GM21717 (cell line): ENCODE measurements around the gene CREB5.

Source experiments
- ATAC-seq: cut with Tn5 transposase; IDR thresholded peaks from one replicate; pipeline ENCODE4 v1.9.1; 2021; ENCODE audit warnings: mild to moderate bottlenecking, moderate library complexity; ENCODE audit not compliant: unreplicated experiment

CREB5 gene

DNA sequence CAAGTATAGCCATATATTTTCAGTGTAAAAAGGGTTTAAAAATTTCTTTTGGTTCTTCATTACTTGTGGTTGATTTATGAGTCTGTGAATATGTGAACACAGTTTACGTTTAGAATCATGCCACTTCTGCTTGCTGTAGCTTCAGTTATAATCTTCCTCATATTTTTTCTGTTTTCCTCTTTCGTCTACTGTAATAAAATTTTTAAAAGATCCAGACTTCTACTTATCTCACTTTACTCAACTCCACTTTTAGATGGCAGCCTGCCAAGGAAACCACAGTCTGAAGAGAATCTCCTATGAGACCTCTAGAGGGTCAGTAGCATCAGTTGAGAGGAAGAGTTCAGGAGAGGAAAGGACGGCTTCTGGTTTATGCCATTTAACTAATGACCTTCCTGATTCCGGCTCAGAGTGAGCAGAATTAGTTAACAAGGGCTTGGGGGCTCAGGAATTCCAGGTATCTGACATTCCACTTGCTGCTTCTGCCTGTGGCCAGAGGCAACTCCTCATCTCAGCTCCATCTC, 21.4 kb downstream of the CREB5 start:
- no peak for ATAC-seq

DNA sequence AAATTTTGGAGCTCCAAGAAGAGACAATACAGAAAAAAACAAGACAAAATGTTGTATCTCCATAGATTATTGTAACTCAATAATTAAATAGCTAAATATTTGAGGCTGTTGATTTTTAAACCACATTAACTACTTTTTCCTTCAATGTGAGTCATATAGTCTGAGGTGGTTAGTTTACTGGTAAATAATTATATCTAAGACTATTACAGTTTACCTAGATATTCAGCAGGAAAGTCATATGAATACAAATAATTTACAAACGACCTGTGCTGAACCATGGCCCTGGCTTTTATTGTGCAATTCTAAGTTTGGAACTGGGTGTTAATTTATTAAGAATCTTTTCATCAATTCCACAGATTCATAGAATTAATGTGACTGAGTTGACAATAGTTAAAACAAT, 22.2 kb downstream of the CREB5 start:
- ATAC-seq, result no peak

DNA sequence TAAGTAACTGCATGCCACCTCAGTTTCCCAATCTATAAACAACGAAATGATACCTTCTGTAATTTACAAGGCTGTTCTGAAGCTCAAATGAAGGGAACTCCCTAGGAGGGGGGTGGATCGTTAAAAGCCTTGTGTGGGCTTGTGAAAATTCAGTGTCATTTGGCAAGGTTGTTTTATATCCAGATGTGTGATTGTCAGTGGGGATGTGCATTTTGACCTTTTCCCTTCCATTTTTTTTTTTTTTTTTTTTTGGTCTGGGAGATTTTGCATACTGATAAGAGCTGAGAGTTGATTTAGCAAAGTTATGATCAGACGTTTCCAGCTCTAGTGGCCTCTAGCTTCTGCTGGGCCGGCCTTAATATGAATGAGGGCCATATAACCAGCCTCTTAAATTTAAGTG, 22.8 kb downstream of the CREB5 start:
- ATAC-seq, result no peak

DNA sequence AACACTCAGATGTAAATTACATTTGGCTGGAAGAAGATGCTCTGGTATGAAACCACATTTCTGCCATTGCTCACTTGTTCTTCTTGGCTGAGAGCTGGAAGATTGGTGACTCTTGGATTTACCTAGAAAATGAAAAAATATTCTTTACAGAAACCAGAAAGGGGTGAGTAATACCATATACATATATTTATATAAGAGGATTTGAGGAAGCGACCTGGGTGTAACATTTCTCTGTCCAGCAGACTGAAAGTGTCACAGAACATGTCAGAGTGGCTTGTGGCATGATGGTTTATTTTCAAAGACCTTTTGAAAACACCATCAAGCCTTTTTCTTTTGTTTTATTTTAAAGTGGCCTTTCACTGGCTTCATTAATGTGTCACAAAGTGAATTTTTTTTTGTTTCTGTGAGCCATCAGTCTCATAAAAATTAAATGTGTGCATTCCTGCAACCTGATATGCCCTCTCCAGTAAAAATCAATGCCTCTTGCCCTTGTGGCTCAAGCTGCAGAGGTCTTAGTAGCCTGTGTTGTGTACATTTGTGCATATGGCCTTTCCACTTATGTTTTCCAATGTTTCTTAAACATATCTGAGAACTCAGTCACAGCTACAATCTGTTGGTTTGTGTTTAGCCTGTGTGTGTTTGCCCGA, 23.5 kb downstream of the CREB5 start:
- no peak for ATAC-seq

DNA sequence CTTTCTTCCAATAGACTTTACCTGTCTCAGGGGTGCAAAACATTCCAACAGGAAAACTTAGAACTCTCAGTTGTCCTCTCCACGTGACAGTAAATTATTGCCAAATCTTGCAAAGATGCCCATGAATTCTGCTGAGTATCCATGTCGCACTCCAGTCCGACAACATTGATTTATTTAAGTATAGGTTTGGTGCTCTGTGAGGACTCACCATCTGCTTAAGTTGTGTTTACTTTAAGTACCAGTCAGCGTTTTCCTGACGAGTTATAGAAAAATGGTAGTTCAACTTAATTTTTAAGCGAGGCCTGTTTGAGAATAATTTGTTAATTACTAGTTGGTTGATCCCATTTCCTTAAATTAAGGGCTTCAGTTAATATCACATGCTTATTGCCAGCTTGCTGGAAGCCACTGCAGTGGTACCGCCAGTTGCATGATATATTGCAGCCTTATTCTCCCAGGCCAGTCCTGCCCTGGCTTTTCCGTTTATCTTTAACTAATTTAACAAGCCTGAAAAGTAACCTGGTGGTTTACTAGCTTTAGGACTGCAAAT, 27.8 kb downstream of the CREB5 start:
- ATAC-seq, result no peak

DNA sequence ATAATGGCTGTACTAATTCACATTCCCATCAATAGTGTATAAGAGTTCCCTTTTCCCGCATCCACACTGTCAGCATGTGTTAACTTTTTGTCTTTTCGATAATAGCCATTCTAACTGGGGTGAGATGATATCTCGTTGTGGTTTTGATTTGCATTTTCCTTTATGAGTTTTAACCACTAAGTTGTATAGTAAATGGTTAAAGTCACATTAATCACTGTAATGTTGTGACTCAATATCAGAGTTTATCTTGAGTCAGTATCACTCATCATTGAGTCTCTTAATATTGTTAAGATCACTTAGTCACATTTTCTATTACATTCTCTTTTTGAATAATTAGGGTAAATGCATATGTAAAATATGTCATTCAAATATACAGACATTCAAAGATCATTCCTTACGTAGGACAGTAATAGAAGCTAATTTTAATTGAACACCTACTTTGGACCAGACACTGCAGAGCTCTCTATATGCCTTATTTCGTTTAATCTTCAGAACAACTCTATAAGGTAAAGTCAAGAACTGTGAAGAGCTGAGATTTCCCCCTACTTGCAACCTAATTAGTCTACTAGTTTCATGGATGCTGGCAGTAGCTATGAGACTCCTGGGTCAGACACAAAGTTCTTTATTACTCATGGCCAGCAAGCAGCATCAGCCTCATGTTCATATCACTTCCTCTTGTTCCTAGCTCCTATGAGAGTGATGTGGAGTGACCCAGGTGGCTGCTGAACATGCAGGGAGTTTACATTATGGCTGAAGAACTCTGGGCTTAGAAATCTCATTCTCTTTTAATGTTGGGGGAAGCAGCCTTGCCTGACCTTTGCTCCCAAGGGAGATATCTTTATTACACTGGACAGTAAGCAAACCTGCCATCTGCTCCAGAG, 30.5 kb downstream of the CREB5 start:
- ATAC-seq, result no peak

DNA sequence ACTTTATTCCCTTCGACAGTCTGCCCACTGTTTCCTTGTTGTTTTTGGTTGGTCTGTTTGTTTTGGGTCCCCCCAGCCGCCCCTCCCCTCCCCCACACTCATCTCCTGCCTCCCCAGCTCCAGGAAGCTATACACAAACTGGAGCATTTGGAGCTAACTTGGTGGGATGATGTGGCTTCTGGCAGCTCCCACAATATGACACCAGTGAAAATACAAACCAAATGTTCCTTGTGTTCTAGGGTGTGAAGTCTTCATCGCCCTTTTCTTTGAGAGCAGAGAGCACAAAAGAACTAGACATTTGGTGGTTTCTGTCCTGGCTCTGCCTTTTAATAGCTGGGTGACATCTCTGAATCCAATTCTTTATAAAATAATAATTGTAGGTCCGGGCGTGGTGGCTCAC, 33.8 kb downstream of the CREB5 start:
- ATAC-seq, result no peak

DNA sequence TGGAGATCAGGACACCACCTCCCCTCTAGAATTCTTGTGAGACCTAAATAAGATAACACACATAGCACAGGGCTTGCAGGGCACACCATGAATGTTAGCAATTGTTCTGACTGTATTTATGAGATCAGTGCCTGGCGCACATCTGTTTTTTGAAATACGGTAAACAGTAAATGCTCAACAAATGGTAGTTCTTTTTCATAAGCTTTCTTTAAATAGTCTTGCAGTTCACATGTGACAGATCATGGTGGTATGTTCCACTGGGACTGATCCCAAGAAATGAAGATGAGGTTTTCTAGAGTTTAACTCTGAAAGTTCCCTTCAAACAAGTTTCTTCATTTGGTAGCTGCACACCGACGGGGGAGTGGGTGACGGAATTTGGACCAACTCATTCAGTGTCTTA, 34.8 kb downstream of the CREB5 start:
- no peak for ATAC-seq

DNA sequence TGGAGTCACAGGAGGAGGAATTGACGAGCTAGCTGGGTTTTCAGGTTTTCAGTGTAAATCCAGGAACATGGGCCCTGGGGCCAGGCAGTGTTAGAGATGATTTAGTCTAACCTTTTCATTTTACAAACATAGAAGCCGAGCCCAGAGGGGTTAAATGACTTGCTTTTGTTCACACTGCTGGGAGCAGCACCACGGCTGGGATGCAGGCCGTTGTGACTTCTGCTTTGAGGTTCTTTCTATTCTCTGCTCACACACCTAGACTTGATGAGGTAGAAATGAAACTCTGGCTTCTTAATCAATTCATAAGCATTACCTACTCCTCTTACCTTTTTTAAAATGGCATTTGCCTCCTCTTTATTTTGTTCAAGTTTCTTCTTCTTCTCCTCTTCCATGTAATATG, 36.4 kb downstream of the CREB5 start:
- no peak for ATAC-seq

DNA sequence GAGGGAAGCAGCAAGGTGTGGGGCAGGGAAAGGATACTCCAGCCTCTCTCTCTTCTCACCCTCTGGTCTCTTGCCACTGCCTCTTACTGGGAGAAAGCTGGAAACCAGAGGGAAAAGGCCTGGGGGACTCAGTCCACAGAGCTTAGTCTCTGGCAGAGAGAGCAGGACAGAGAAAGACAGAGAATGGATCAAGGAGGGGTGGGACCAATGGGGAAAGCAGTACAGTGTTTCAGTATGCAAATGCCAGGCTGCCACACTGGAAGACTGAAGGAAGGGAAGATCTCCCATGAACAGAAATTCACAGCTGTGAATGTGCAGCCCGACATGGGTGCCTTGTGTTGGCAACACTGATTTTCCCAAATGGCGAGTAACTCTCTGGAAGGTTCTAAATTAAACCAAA, 40.4 kb downstream of the CREB5 start:
- ATAC-seq, result no peak

DNA sequence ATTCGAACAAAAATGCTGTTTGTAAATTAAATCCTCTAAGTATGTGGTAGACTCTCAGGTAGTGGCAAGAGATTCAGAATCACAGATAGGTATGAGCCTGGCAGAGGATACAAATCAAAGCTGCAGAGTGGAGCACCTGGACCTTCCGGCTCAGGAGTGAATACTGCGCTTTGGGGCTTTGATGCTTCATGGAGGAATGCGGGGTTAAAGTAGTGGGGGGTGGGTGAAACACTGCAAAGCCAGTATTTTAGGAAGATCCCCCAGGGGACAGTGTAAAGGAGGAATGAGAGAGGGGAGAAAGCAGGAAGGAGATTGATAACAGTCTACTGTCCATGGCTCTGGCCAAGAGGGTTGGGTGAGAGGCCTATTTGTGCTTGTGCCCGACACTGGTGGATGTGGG, 43.2 kb downstream of the CREB5 start:
- no peak for ATAC-seq

DNA sequence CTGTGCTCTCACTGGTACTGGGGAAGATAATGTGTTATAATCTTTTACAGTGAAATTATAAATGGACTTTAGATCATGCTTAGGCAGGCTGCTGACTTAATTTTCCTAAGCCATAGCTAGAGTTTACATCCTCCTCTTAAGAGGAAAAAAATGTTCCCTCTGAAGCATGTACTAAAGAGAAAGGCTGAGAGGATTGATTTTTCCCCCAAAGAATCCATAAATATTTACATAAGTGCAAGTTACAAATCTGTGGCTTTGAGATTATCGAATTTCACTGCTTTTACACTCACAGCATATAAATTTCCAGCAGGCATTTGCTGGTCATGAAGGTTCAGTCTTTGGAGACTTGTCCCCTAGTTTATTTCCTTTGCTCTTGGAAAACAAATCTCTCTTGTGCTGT, 43.7 kb downstream of the CREB5 start:
- no peak for ATAC-seq

DNA sequence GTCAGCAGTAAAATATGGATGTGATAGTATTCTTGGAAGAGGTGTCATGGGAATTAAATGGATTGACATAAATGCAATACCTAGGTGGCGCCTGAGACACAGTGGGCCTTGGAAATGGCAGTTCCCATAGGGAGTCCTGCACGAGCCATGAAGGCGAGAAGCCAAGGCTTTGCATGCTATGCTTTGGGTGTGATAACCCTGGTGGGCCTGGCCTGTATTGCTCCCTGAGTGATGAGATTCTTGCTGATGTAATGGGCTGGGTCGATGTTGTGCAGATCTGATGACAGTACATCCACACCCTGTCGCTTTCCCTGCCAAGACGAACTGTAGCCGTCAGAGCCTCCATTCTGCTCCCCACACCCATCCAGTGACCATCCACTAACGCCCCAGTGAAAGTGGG, 46.4 kb downstream of the CREB5 start:
- no peak for ATAC-seq

DNA sequence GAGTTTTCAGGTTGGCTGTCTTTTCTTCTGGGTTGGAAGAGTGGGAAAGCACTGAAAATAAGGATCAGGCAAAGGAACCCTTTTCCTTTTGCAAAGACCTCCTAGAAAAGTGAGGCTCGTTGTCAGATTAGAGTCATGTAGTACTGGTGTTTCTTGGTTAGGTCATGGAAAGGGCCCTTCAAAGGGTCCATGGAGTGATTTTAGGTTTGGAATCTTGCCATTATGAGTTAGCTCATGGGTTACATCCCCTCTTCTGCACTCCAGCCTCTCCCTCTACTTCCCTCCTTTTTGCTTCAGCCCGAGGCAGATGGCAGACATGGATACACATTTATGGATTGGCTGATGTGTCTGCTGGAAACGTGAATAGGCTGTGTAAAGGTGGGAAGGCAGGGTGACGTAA, 47.0 kb downstream of the CREB5 start:
- no peak for ATAC-seq

DNA sequence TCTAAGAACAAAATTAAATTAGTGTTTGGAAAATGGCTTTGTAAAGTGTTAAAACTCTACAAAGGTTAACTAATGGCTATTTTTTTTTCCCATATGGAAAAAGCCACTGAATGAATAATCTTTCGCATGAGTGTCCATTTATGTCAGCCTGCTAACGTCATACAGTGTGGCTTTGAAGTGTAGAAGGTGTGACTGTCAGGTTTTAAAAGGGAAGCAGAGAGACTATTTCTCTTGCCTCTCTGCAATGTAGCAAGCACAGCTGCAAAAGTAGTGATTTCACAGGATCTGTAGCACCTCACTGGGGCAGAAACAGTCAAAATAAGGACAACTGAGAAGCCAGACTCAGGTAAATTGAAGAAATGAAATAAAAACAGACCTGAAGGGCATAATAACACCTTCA, 53.4 kb downstream of the CREB5 start:
- ATAC-seq, result no peak

DNA sequence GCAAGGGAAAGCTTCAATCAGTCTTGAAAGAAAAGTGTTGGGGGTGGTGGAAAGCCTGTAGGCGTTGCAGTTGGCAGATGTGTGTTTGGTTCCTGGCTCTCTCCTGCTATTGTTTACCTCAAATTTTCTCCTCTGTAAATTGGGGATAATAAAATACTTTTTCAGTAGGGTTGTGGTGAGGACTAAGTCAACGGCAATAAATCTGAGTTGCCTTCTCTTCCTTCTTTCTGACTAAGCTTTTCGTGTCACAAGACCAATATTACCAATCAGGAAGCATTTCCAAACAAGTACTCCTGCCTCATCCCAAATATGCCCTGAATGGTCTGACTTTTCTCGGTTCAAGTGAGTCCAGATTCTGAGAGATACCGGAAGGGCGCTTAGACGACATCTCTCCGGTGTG, 54.0 kb downstream of the CREB5 start:
- no peak for ATAC-seq

DNA sequence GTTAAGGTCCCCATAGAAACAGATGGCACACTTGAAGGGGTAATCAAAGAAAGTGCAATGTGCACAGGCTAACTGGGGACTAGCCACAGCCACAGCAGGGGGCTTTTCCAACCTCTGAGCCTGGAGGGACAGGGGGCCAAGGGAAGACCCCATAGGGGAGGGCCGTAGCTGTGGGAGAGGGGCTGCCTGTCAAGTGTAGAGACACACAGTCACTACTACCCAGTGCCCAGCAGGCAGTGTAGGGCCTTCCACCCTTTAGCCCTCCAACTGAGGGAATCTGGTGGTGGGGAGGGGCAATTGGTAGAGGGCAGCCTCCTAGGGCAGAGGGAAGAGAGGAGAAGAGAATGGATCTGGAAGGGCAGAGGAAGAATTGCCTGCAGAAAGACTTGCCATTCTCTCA, 54.6 kb downstream of the CREB5 start:
- ATAC-seq, result no peak

DNA sequence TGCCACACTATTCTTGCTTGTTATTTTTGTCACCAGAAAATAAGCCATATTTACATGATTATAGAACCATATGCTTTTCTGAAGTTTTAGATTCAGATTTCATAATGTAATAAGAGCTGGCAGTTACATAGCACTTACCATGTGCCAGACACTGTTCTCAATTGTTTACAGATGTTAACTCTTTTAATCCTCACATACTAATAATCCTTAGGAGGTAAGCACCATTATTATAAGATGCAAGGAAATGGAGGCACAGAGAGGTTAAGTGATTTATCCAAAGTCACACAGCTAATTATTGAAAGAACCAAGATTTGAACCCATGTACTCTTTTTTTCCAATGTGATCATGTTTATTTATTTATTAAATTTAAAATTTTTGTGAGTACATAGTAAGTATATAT, 57.2 kb downstream of the CREB5 start:
- ATAC-seq, result no peak

DNA sequence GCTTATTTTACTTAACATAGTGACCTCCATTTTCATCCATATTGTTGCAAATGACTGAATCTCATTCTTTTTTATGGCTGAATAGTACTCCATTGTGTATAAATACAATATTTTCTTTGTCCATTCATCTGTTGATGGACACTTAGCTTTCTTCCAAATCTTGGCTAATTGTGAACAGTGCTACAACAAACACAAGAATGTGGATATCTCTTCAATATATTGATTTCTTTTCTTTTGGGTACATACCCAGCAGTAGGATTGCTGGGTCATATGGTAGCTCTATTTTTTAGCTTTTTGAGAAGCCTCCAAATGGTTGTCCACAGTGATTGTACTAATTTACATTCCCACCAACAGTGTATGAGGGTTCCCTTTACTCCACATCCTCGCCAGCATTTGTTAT, 58.0 kb downstream of the CREB5 start:
- ATAC-seq, result no peak

DNA sequence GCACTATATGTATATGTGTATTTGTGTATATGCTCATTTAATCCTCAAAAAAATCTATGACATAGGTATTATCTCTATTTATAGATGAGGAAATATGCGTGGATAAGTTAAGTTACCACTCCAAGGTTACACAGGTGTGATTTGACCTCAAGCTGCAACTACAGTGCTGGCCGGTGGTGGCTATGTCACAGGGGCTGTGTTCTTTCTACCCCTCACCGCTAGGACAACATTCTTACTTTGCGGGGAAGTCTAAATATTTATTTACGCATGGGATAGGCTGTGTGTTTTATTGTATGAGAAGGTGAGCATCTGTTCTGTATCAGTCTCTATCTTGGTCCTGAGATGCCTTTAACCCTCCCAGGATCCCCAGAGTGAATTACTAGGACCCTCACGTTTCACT, 60.0 kb downstream of the CREB5 start:
- ATAC-seq, result no peak

DNA sequence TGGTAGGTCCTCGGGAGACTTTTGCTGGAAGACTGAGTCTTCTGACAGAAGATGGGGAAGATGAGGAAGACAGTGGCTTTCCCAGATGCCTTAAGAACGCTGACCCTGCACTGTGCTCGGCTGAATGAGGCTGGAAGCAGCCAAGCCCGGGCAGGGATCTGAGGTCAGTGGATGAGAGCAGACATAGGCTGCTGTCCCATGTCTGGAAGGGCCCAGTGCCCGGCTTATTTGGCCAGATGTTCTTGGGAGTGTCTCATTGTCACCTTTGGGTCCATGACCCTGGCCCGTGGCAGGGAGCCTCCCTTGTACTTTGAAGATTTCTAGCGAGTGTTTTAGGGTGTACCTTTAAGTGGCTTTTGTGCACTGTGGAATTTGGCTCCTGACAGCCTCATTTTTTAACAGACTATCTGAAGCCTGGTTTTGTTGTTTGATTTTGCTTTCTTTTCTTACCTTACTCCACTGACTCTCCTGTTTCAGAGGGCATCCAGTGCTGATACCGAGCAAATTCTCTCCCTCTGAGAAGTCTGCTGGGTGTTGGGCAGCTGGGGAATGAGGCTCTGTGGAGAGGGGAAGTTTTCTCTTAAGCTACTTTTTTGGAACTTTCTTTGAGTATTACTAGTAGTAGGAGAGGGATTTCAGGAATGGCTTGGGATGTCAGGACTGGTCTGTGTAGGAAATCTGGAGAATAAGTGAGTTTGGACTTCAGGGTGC, 61.4 kb downstream of the CREB5 start:
- ATAC-seq, result no peak

DNA sequence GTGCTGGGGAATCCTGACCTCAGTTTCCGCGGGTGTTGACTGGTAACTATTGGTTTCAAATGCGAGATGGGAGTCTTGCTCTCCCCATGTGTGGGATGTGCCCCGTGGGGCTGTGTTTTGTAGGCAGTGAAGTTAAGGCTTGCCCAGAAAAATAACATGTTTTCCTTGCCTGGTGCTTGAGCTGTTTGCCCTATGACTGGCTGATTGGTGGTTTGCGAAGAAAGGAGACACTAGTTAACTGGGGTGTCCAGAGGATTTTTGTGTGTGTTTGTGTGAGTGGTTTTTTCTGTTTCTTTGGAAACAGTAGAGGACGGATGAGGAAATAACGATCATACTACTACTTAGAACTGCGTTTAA, 61.9 kb downstream of the CREB5 start:
- no peak for ATAC-seq
